Stimulated activated CD8-positive, alpha-beta memory T cell treated with anti-CD3 and anti-CD28 coated beads, Interleukin-4, amount 100 ng/mL, for 24 hours (primary cell): Measurements from ENCODE around the gene SEMA3C.

Experiments used
- DNase-seq: peaks from one replicate; pipeline ENCODE4 v3.0.0-alpha.2; 2020; ENCODE audit warnings: low read depth

The SEMA3C gene

GRCh38 chr7:80848841-80849240 is 70.0 kb downstream of the SEMA3C start:
- no peak for DNase-seq

- DNase-seq: no peak
These were observed 71.0 kb downstream of the SEMA3C start for GRCh38 chr7:80847895-80848294.

GRCh38 chr7:80847027-80847426 is 71.8 kb downstream of the SEMA3C start:
- DNase-seq: no peak

- no peak for DNase-seq
These were observed 73.9 kb downstream of the SEMA3C start for GRCh38 chr7:80844916-80845315.

- DNase-seq: no peak
These were observed 75.7 kb downstream of the SEMA3C start for GRCh38 chr7:80843018-80843677.

- DNase-seq: no peak
These were observed 76.6 kb downstream of the SEMA3C start for GRCh38 chr7:80842022-80842790.

GRCh38 chr7:80841423-80841955 is 77.4 kb downstream of the SEMA3C start:
- DNase-seq: no peak

GRCh38 chr7:80840681-80841080 is 78.2 kb downstream of the SEMA3C start:
- DNase-seq: no peak

GRCh38 chr7:80839855-80840254 is 79.0 kb downstream of the SEMA3C start:
- DNase-seq: no peak

GRCh38 chr7:80838643-80839042 is 80.2 kb downstream of the SEMA3C start:
- no peak for DNase-seq

GRCh38 chr7:80837345-80837744 is 81.5 kb downstream of the SEMA3C start:
- DNase-seq: no peak

GRCh38 chr7:80835251-80835650 is 83.6 kb downstream of the SEMA3C start:
- no peak for DNase-seq

GRCh38 chr7:80833289-80834268 is 85.3 kb downstream of the SEMA3C start:
- no peak for DNase-seq

- DNase-seq: no peak
These were observed 86.8 kb downstream of the SEMA3C start for GRCh38 chr7:80832006-80832405.

- DNase-seq: no peak
These were observed 88.1 kb downstream of the SEMA3C start for GRCh38 chr7:80830584-80831285.

- no peak for DNase-seq
These were observed 88.8 kb downstream of the SEMA3C start for GRCh38 chr7:80830010-80830409.

GRCh38 chr7:80829527-80829926 is 89.3 kb downstream of the SEMA3C start:
- no peak for DNase-seq

GRCh38 chr7:80827239-80827633 is 91.6 kb downstream of the SEMA3C start:
- no peak for DNase-seq

GRCh38 chr7:80826520-80827238 is 92.2 kb downstream of the SEMA3C start:
- no peak for DNase-seq

GRCh38 chr7:80825499-80825898 is 93.4 kb downstream of the SEMA3C start:
- DNase-seq: no peak

- no peak for DNase-seq
These were observed 94.6 kb downstream of the SEMA3C start for GRCh38 chr7:80824253-80824652.
